H1 (cell line): Measurements from ENCODE around the gene PIGZ. TPM values are rescaled to one million over a fixed set of nuclear protein-coding genes. Genes with fewer than 3 reads are reported as not detected.

Experiments
- CTCF ChIA-PET: fragments of 300-600 bp; sonication (Branson Sonifier 250); formaldehyde crosslinking; loops from one replicate; lab custom pipeline; 2021; ENCODE audit not compliant: partially characterized antibody; lab: Charles Lee
- POLR2A ChIA-PET: fragments of 300-600 bp; sonication (Branson Sonifier 250); formaldehyde crosslinking; loops from one replicate; lab custom pipeline; 2021; ENCODE audit warnings: inconsistent platforms; ENCODE audit not compliant: partially characterized antibody; lab: Charles Lee
- DNase-seq, 2 experiments: peaks; one replicate each; pipeline versions ENCODE4 v3.0.0 to v3.0.0-alpha.2; 2010 to 2022; ENCODE audit warnings: low spot score in 2 of 2, low read depth in 1 of 2, mixed read lengths in 1 of 2
- FAIRE-seq: peaks from 2 replicates; lab custom pipeline; 2011; peaks lifted over from hg19 to GRCh38; lab: Jason Lieb, UNC
- H2AFZ ChIP-seq: 2 replicates; pipeline ENCODE4 v1.8.1; 2012; ENCODE audit warnings: low read length, inconsistent platforms
- H2AK5ac ChIP-seq: 2 replicates; pipeline ENCODE4 v1.6.1; 2013; ENCODE audit warnings: low read depth, low read length
- H2BK120ac ChIP-seq: replicated peaks from 2 replicates; pipeline ENCODE3; 2013; ENCODE audit warnings: low read depth, low read length, inconsistent platforms
- H2BK12ac ChIP-seq: 2 replicates; pipeline ENCODE4 v1.6.1; 2013; ENCODE audit warnings: low read depth, low read length
- H2BK15ac ChIP-seq: 2 replicates; pipeline ENCODE4 v1.6.1; 2013; ENCODE audit warnings: low read length
- H2BK20ac ChIP-seq: 2 replicates; pipeline ENCODE4 v1.6.1; 2013; ENCODE audit warnings: low read length
- H2BK5ac ChIP-seq: 2 replicates; pipeline ENCODE4 v1.6.1; 2013; ENCODE audit warnings: low read depth, low read length
- H3K14ac ChIP-seq: 2 replicates; pipeline ENCODE4 v1.6.1; 2013; ENCODE audit warnings: inconsistent platforms; ENCODE audit not compliant: insufficient read length
- H3K18ac ChIP-seq: 2 replicates; pipeline ENCODE4 v1.6.1; 2013; ENCODE audit warnings: low read length; ENCODE audit errors: extremely low read depth
- H3K23ac ChIP-seq: 2 replicates; pipeline ENCODE4 v1.6.1; 2013; ENCODE audit warnings: inconsistent platforms; ENCODE audit not compliant: insufficient read length
- H3K23me2 ChIP-seq: 2 replicates; pipeline ENCODE4 v1.6.1; 2013; ENCODE audit warnings: low read depth, low read length
- H3K27ac ChIP-seq: 2 replicates; pipeline ENCODE4 v1.6.1; 2011; ENCODE audit warnings: low read depth, low read length, inconsistent platforms
- H3K27me3 ChIP-seq, 4 experiments: replicated peaks in 1 of 4; 1 replicate in 1 of 4; 2 replicates in 3 of 4; pipeline versions ENCODE4 v1.6.1 to v1.8.1; 2011 to 2013; ENCODE audit warnings: low read length in 3 of 4, mild to moderate bottlenecking in 3 of 4, inconsistent platforms in 2 of 4, mixed read lengths in 2 of 4, moderate library complexity in 1 of 4; ENCODE audit not compliant: control insufficient read depth in 3 of 4, insufficient read depth in 3 of 4; ENCODE audit errors: extremely low read depth in 1 of 4
- H3K36me3 ChIP-seq, 4 experiments: 2 replicates each; pipeline versions ENCODE4 v1.6.1 to v1.8.1; 2011 to 2013; ENCODE audit warnings: mild to moderate bottlenecking in 4 of 4, low read length in 3 of 4, moderate library complexity in 2 of 4, control low read depth in 1 of 4, inconsistent platforms in 1 of 4; ENCODE audit not compliant: insufficient read depth in 4 of 4, control insufficient read depth in 2 of 4
- H3K4ac ChIP-seq: replicated peaks from 2 replicates; pipeline ENCODE3; 2013; ENCODE audit warnings: low read length, low read depth, mixed read lengths, inconsistent platforms; ENCODE audit not compliant: insufficient read length
- H3K4me1 ChIP-seq, 4 experiments: replicated peaks in 1 of 4; 1 replicate in 1 of 4; 2 replicates in 3 of 4; pipeline versions ENCODE4 v1.6.1 to v1.8.1; 2011 to 2013; ENCODE audit warnings: low read length in 3 of 4, inconsistent platforms in 2 of 4, mixed read lengths in 1 of 4; ENCODE audit not compliant: insufficient read depth in 4 of 4, control insufficient read depth in 3 of 4
- H3K4me2 ChIP-seq, 2 experiments: 2 replicates each; pipeline versions ENCODE4 v1.6.1 to v1.8.1; 2011 to 2013; ENCODE audit warnings: low read depth in 2 of 2, low read length in 2 of 2, control low read depth in 1 of 2, inconsistent platforms in 1 of 2, mild to moderate bottlenecking in 1 of 2; ENCODE audit not compliant: insufficient read depth in 1 of 2
- H3K4me3 ChIP-seq, 4 experiments: fragments of 200-600, 300-600 bp in 1 of 4; sonication (generic), shearing (Covaris generic), sonication (Bioruptor Twin) in 1 of 4; 2 replicates each; pipeline versions ENCODE4 v1.5.1 to v1.8.1; 2011 to 2016; ENCODE audit warnings: low read length in 4 of 4, low read depth in 3 of 4, control low read depth in 2 of 4, inconsistent platforms in 2 of 4, mild to moderate bottlenecking in 2 of 4, mixed read lengths in 1 of 4, moderate library complexity in 1 of 4; ENCODE audit not compliant: insufficient read depth in 2 of 4; ENCODE audit errors: extremely low read depth in 1 of 4
- H3K56ac ChIP-seq: replicated peaks from 2 replicates; pipeline ENCODE3; 2013; ENCODE audit warnings: low read depth, mild to moderate bottlenecking, mixed read lengths, low read length, inconsistent platforms; ENCODE audit not compliant: insufficient read length
- H3K79me1 ChIP-seq: 2 replicates; pipeline ENCODE4 v1.6.1; 2013; ENCODE audit warnings: low read depth, low read length, control low read depth
- H3K79me2 ChIP-seq, 2 experiments: 2 replicates each; pipeline versions ENCODE4 v1.6.1 to v1.8.1; 2012 to 2013; ENCODE audit warnings: low read length in 2 of 2, mild to moderate bottlenecking in 2 of 2, inconsistent platforms in 1 of 2; ENCODE audit not compliant: insufficient read depth in 2 of 2, control insufficient read depth in 1 of 2
- H3K9ac ChIP-seq, 4 experiments: replicated peaks in 1 of 4; 1 replicate in 1 of 4; 2 replicates in 3 of 4; pipeline versions ENCODE4 v1.6.1 to v1.8.1; 2011 to 2013; ENCODE audit warnings: low read depth in 3 of 4, low read length in 3 of 4, control low read depth in 2 of 4, mild to moderate bottlenecking in 2 of 4, moderate library complexity in 2 of 4, inconsistent platforms in 1 of 4; ENCODE audit errors: extremely low read depth in 1 of 4
- H3K9me3 ChIP-seq, 2 experiments: 2 replicates each; pipeline versions ENCODE4 v1.6.1 to v1.8.1; 2012 to 2013; ENCODE audit warnings: mild to moderate bottlenecking in 2 of 2, moderate library complexity in 2 of 2, control low read depth in 1 of 2, inconsistent platforms in 1 of 2, low read depth in 1 of 2, low read length in 1 of 2, mixed read lengths in 1 of 2; ENCODE audit not compliant: insufficient read depth in 2 of 2
- H4K20me1 ChIP-seq, 2 experiments: replicated peaks in 1 of 2; 2 replicates each; pipeline versions ENCODE3 to v1.8.1; 2011 to 2013; ENCODE audit warnings: inconsistent platforms in 2 of 2, low read length in 2 of 2, mild to moderate bottlenecking in 1 of 2; ENCODE audit not compliant: insufficient read depth in 2 of 2, control insufficient read depth in 1 of 2
- H4K5ac ChIP-seq: 2 replicates; pipeline ENCODE4 v1.6.1; 2013; ENCODE audit warnings: low read length, low read depth, mixed read lengths, inconsistent platforms; ENCODE audit not compliant: insufficient read length
- H4K8ac ChIP-seq: 2 replicates; pipeline ENCODE4 v1.8.0; 2013; ENCODE audit warnings: mild to moderate bottlenecking, moderate library complexity, low read length, inconsistent platforms; ENCODE audit not compliant: insufficient read depth; ENCODE audit errors: extremely low read depth
- H4K91ac ChIP-seq: replicated peaks from 2 replicates; pipeline ENCODE3; 2013; ENCODE audit warnings: low read length, mixed read lengths, inconsistent platforms; ENCODE audit not compliant: insufficient read length
- BRCA1 ChIP-seq: IDR thresholded peaks from 2 replicates; pipeline ENCODE4 v1.6.1; 2012; ENCODE audit warnings: low read depth, low read length, improper control_type of control experiment
- CBX8 ChIP-seq: fragments of 300-800, 300-1000 bp; sonication (generic); IDR thresholded peaks from 2 replicates; pipeline ENCODE4 v1.7.1; 2016; ENCODE audit warnings: low read depth, low read length, borderline replicate concordance
- SP2 ChIP-seq: IDR thresholded peaks from 2 replicates; pipeline ENCODE4 v1.6.1; 2012; ENCODE audit warnings: mild to moderate bottlenecking, low read length, inconsistent platforms
- TEAD4 ChIP-seq: IDR thresholded peaks from 2 replicates; pipeline ENCODE4 v1.6.1; 2012; ENCODE audit warnings: low read depth, low read length, inconsistent platforms, mixed read lengths
- YY1 ChIP-seq: IDR thresholded peaks from 2 replicates; pipeline ENCODE4 v1.6.1; 2011; ENCODE audit warnings: low read depth, mild to moderate bottlenecking, low read length
- WGBS, 2 experiments: shearing (Covaris generic) in 1 of 2; methylation state at CpG; one replicate each; pipeline versions ENCODE4 v1.1.6 to v1.1.7; 2013 to 2015; ENCODE audit warnings: low lambda C conversion rate in 2 of 2, mixed read lengths in 2 of 2, inconsistent platforms in 1 of 2, low coverage in 1 of 2, missing lambda C conversion rate in 1 of 2; ENCODE audit not compliant: insufficient replicate concordance in 2 of 2, insufficient coverage in 1 of 2, insufficient read length in 1 of 2; ENCODE audit errors: extremely low coverage in 1 of 2, missing lambda C conversion rate in 1 of 2; 5-methylcytosine and 5-hydroxymethylcytosine counted together
- polyA plus RNA-seq, 7 experiments: library from polyadenylated mRNA; depleted of rRNA in 3 of 7; stranded (reverse) in 5 of 7; unstranded in 2 of 7; fragments of >200 nt in 5 of 7; fragments of 200-250 nt in 2 of 7; gene quantifications; 1 replicate in 5 of 7; 2 replicates in 1 of 7; 4 replicates in 1 of 7; pipeline versions ENCODE4 v1.2.1 to v1.2.3, GENCODE V29; 2011 to 2013; ENCODE audit warnings: missing spikeins in 2 of 7, mixed read lengths in 2 of 7
- total RNA-seq: library from RNA; stranded (reverse); fragmentation: NEBNext Ultra II Directional; extraction: Animal tissue kit (Norgen Biotek cat#: 25700); gene quantifications from 2 replicates; pipeline ENCODE4 v1.2.1, GENCODE V29; 2021

Gene PIGZ
- total and polyA plus RNA-seq, 2 of the 8 experiments (the other 6 are each of a cell fraction or from before 2014, with no cell fraction given): 0.32 TPM; not detected in 1

GRCh38 chr3:196902296-196902695 is 66.3 kb downstream of the PIGZ start:
- Histone ChIP-seq H3K79me2 (peaks cover 0 to 2% of the 10 kb centered on the region in 2 experiments; a peak in 1 of 4 replicates), H2BK15ac (no peak overlapping the region), H4K91ac (no peak overlapping the region), H3K23me2 (no peaks in the 10 kb centered on the region), H4K8ac (no peak overlapping the region), H3K23ac (no peak overlapping the region), H2AK5ac (no peak overlapping the region), H2BK120ac (no peak overlapping the region), H3K14ac (no peak overlapping the region), H2BK5ac (no peak overlapping the region), H3K4me2 (no peak overlapping the region), H3K4me3 (no peak overlapping the region), H3K36me3 (peaks cover 7 to 31% (median 23%) of the 10 kb centered on the region in 4 experiments; a peak in 7 of 8 replicates), H3K27me3 (no peaks in the 10 kb centered on the region), H3K9ac (no peak overlapping the region), H2BK20ac (no peak overlapping the region), H3K9me3 (no peaks in the 10 kb centered on the region), H3K27ac (no peak overlapping the region), H4K20me1 (no peaks in the 10 kb centered on the region), H3K56ac (no peak overlapping the region), H3K18ac (no peak overlapping the region), H3K79me1 (no peaks in the 10 kb centered on the region), H2AFZ (no peak overlapping the region), H3K4me1 (no peaks in the 10 kb centered on the region), H2BK12ac (no peak overlapping the region), H4K5ac (no peak overlapping the region), H3K4ac (no peak overlapping the region)
- ChIA-PET CTCF (interaction anchor here (1.2 to 1.4 kb wide), 3 partner anchors 13 to 77 kb away, joined by 3 to 4 read pairs (median 3); no protein-coding TSS in a partner anchor), POLR2A (no interaction called here)
- 88% methylated on average over 1 of the region's 1 CpG; no CpG with 5 or more reads in 1 of the 2 experiments for WGBS, 2 experiments
- TF ChIP-seq SP2: no peak
- no peak for TF ChIP-seq TEAD4
- TF ChIP-seq BRCA1: no peak
- TF ChIP-seq CBX8: no peak
- no peak for TF ChIP-seq YY1
- FAIRE-seq (no peak), DNase-seq (no peak)
